Endothelial cell of umbilical vein (primary cell): ENCODE data around the gene ACE. TPM values are rescaled to one million over a fixed set of nuclear protein-coding genes. Genes with fewer than 3 reads are reported as not detected.
A peak's percentile ranks its signal among the peaks of the same experiment; 100 is the strongest.

ENCODE experiments used
- BruUV-seq: library from RNA; stranded (reverse); fragments of 400-500 nt; replicated peaks from 2 replicates; lab custom pipeline; 2021; lab: Mats Ljungman, UMichigan
- CTCF ChIA-PET: fragments of 300-600, 350-600 bp; sonication (Branson Sonifier 250); formaldehyde crosslinking; loops from one replicate; lab custom pipeline; 2021; ENCODE audit warnings: antibody characterized with exemption, inconsistent platforms; lab: Charles Lee
- POLR2A ChIA-PET: fragments of 300-600, 350-600 bp; sonication (Branson Sonifier 250); formaldehyde crosslinking; loops from one replicate; lab custom pipeline; 2021; ENCODE audit warnings: antibody characterized with exemption, inconsistent platforms; lab: Charles Lee
- DNase-seq: peaks from one replicate; pipeline ENCODE4 v3.0.0-alpha.2; 2011; ENCODE audit warnings: low read depth, low spot score
- FAIRE-seq: peaks from 2 replicates; lab custom pipeline; 2011; peaks lifted over from hg19 to GRCh38; lab: Jason Lieb, UNC
- H2AFZ ChIP-seq: 2 replicates; pipeline ENCODE4 v1.6.0; 2012; ENCODE audit warnings: low read depth, low read length, control low read depth, inconsistent platforms
- H3K27ac ChIP-seq: 2 replicates; pipeline ENCODE4 v1.5.1; 2011; ENCODE audit warnings: low read depth, mild to moderate bottlenecking, control low read depth, low read length, moderate library complexity; ENCODE audit not compliant: insufficient read depth
- H3K27me3 ChIP-seq, 2 experiments: 2 replicates each; pipeline versions ENCODE4 v1.6.0 to v1.6.1; 2011; ENCODE audit warnings: low read length in 2 of 2, mixed read lengths in 1 of 2; ENCODE audit not compliant: control insufficient read depth in 2 of 2, insufficient read depth in 2 of 2
- H3K36me3 ChIP-seq, 2 experiments: 2 replicates in 1 of 2; 3 replicates in 1 of 2; pipeline ENCODE4 v1.5.1; 2011; ENCODE audit warnings: low read length in 2 of 2, mild to moderate bottlenecking in 1 of 2, moderate library complexity in 1 of 2; ENCODE audit not compliant: control insufficient read depth in 2 of 2, insufficient read depth in 2 of 2; ENCODE audit errors: extremely low read depth in 1 of 2
- H3K4me1 ChIP-seq: 3 replicates; pipeline ENCODE4 v1.5.1; 2011; ENCODE audit warnings: mild to moderate bottlenecking, low read length; ENCODE audit not compliant: control insufficient read depth, insufficient read depth; ENCODE audit errors: extremely low read depth
- H3K4me2 ChIP-seq: 2 replicates; pipeline ENCODE4 v1.6.1; 2011; ENCODE audit warnings: low read length, control low read depth, mixed read lengths; ENCODE audit not compliant: insufficient read depth
- H3K4me3 ChIP-seq, 3 experiments: fragments of 200-600 bp in 1 of 3; sonication (generic), shearing (Covaris generic) in 1 of 3; replicated peaks in 1 of 3; 2 replicates each; pipeline ENCODE4 v1.5.1; 2011 to 2016; ENCODE audit warnings: control low read depth in 3 of 3, low read length in 3 of 3, mild to moderate bottlenecking in 2 of 3, inconsistent platforms in 1 of 3, low read depth in 1 of 3, moderate library complexity in 1 of 3; ENCODE audit not compliant: insufficient read depth in 1 of 3
- H3K79me2 ChIP-seq: 2 replicates; pipeline ENCODE4 v1.6.0; 2012; ENCODE audit warnings: low read length, inconsistent platforms; ENCODE audit not compliant: control insufficient read depth, insufficient read depth
- H3K9ac ChIP-seq: replicated peaks from 2 replicates; pipeline ENCODE3; 2011; ENCODE audit warnings: low read length, control low read depth; ENCODE audit not compliant: insufficient read depth; ENCODE audit errors: extremely low read depth
- H3K9me1 ChIP-seq: replicated peaks from 3 replicates; pipeline ENCODE4 v1.6.0; 2011; ENCODE audit warnings: mild to moderate bottlenecking, low read length; ENCODE audit not compliant: control insufficient read depth, insufficient read depth; ENCODE audit errors: extremely low read depth
- H3K9me3 ChIP-seq: replicated peaks from 2 replicates; pipeline ENCODE4 v1.5.1; 2012; ENCODE audit warnings: low read length, inconsistent platforms; ENCODE audit not compliant: control insufficient read depth, insufficient read depth
- H4K20me1 ChIP-seq: replicated peaks from 2 replicates; pipeline ENCODE3; 2011; ENCODE audit warnings: mild to moderate bottlenecking, low read length; ENCODE audit not compliant: control insufficient read depth, insufficient read depth; ENCODE audit errors: extremely low read depth
- CTCF ChIP-seq, 2 donors: IDR thresholded peaks; 1 replicate in 1 of 2; 2 replicates in 1 of 2; pipeline ENCODE4 v1.5.1; 2011; ENCODE audit warnings: low read length in 2 of 2, mild to moderate bottlenecking in 2 of 2, moderate library complexity in 2 of 2, control low read depth in 1 of 2, inconsistent platforms in 1 of 2, low read depth in 1 of 2; ENCODE audit not compliant: insufficient read depth in 1 of 2; ENCODE audit errors: extremely low read depth in 1 of 2
- EZH2 ChIP-seq: IDR thresholded peaks from 2 replicates; pipeline ENCODE4 v1.6.1; 2012; ENCODE audit warnings: borderline replicate concordance, low read depth, mild to moderate bottlenecking, moderate library complexity, low read length, inconsistent platforms; ENCODE audit not compliant: severe bottlenecking
- FOS ChIP-seq: IDR thresholded peaks from 2 replicates; pipeline ENCODE4 v1.6.1; 2011; ENCODE audit warnings: mild to moderate bottlenecking, low read length, moderate library complexity, borderline replicate concordance; ENCODE audit not compliant: insufficient read depth
- GATA2 ChIP-seq: IDR thresholded peaks from 2 replicates; pipeline ENCODE4 v1.7.0; 2011; ENCODE audit warnings: low read depth, mild to moderate bottlenecking, moderate library complexity, mixed read lengths, low read length; ENCODE audit not compliant: insufficient read length, insufficient read depth
- JUN ChIP-seq: IDR thresholded peaks from 2 replicates; pipeline ENCODE4 v1.6.1; 2011; ENCODE audit warnings: borderline replicate concordance, low read depth; ENCODE audit not compliant: insufficient read length, insufficient read depth
- MAX ChIP-seq: IDR thresholded peaks from 2 replicates; pipeline ENCODE4 v1.6.1; 2011; ENCODE audit not compliant: insufficient read depth, insufficient read length
- MYC ChIP-seq: IDR thresholded peaks from one replicate; pipeline ENCODE4 v1.6.1; 2011; ENCODE audit warnings: mild to moderate bottlenecking, low read depth, low read length
- POLR2A ChIP-seq: IDR thresholded peaks from 2 replicates; pipeline ENCODE4 v1.6.1; 2012; ENCODE audit warnings: low read depth, mild to moderate bottlenecking, control low read depth, low read length
- POLR2AphosphoS5 ChIP-seq: IDR thresholded peaks from 2 replicates; pipeline ENCODE4 v1.6.1; 2012; ENCODE audit warnings: low read depth, mild to moderate bottlenecking, control low read depth, low read length, moderate library complexity; ENCODE audit not compliant: insufficient read depth
- dilution Hi-C: fragments of 300-500 bp; cut with MboI; formaldehyde crosslinking; loops from one replicate; pipeline ENCODE4 v1.15.0; 2019; ENCODE audit warnings: low sequenced_read_pairs; ENCODE audit not compliant: extremely low pct_ligation_motif_present
- intact Hi-C: fragments of 100-400 bp; cut with micrococcal nuclease; formaldehyde crosslinking; loops from one replicate; pipeline ENCODE4 v1.10.0; 2022
- polyA plus RNA-seq, 4 experiments: library from polyadenylated mRNA; depleted of rRNA in 3 of 4; stranded (reverse) in 3 of 4; unstranded in 1 of 4; fragments of >200 nt; gene quantifications; 2 replicates each; pipeline versions ENCODE4 v1.2.1 to v1.2.3, GENCODE V29; 2011 to 2012; ENCODE audit warnings: missing spikeins in 1 of 4
- total RNA-seq: library from RNA; stranded (reverse); gene quantifications from 2 replicates; pipeline ENCODE4 v1.2.3, GENCODE V29; 2021

The ACE gene
- total and polyA plus RNA-seq, 2 donors (not counting 3 experiments of a cell fraction or from before 2014, with no cell fraction given): 63.4 to 207 TPM

GRCh38 chr17:63439687-63440086, 37.2 kb upstream of the ACE start:
- DNase-seq (peak; percentile 32), FAIRE-seq (peak; percentile 79)
- H3K4me2 ChIP-seq: peak overlapping the region; percentile 17
- H3K4me3 ChIP-seq: no peak overlapping the region
- ChIA-PET POLR2A (no interaction called here), CTCF (interaction anchor here (1.0 to 2.3 kb wide), 7 partner anchors 11 to 173 kb away, joined by 3 to 17 read pairs (median 5); no protein-coding TSS in a partner anchor)
- H3K79me2 ChIP-seq: no peaks in the 10 kb centered on the region
- H3K9ac ChIP-seq: no peak overlapping the region
- H3K9me3 ChIP-seq: no peaks in the 10 kb centered on the region
- H3K27ac ChIP-seq: no peak overlapping the region
- BruUV-seq: no TSS peak
- dilution Hi-C loops: no loop called here
- H2AFZ ChIP-seq: no peak overlapping the region
- H3K36me3 ChIP-seq: peaks cover 0 to 4% of the 10 kb centered on the region in 2 experiments
- no peaks in the 10 kb centered on the region for H3K27me3 ChIP-seq
- H3K9me1 ChIP-seq: no peaks in the 10 kb centered on the region
- intact Hi-C loops: no loop called here
- no peaks in the 10 kb centered on the region for H4K20me1 ChIP-seq
- peaks cover 12% of the 10 kb centered on the region for H3K4me1 ChIP-seq
- TF ChIP-seq FOS: no peak
- TF ChIP-seq GATA2: no peak
- no peak for TF ChIP-seq MYC
- TF ChIP-seq POLR2A: no peak
- TF ChIP-seq MAX: no peak
- no peak for TF ChIP-seq CTCF (IDR thresholded peaks at IDR 0.05; ENCODE audit: extremely low read depth in 1 of 2, insufficient read depth in 1 of 2, low read depth in 1 of 2, low read length in 2 of 2)
- TF ChIP-seq POLR2AphosphoS5: no peak
- no peak for TF ChIP-seq JUN
- TF ChIP-seq EZH2: no peak
